AG04449 (cell line): ENCODE results near the gene P2RX6.

ENCODE experiments used
- CTCF ChIA-PET: fragments of 350-600 bp; formaldehyde crosslinking; extraction: SDS; loops from one replicate; lab custom pipeline; 2021; ENCODE audit warnings: antibody characterized with exemption; lab: Yijun Ruan, JAX
- POLR2A ChIA-PET: fragments of 400-600, 350-600 bp; formaldehyde crosslinking; extraction: SDS; loops from one replicate; lab custom pipeline; 2020; ENCODE audit warnings: antibody characterized with exemption, inconsistent platforms; lab: Yijun Ruan, JAX
- DNase-seq: peaks from one replicate; pipeline ENCODE4 v3.0.0-alpha.2; 2010; ENCODE audit warnings: low read depth, low spot score
- H3K4me3 ChIP-seq: 2 replicates; pipeline ENCODE4 v1.5.1; 2011; ENCODE audit warnings: low read depth, mild to moderate bottlenecking, control low read depth, low read length
- CTCF ChIP-seq: IDR thresholded peaks from one replicate; pipeline ENCODE4 v1.5.1; 2011; ENCODE audit warnings: mild to moderate bottlenecking, moderate library complexity, low read length, control low read depth, inconsistent platforms; ENCODE audit not compliant: insufficient read depth; ENCODE audit errors: missing control alignments

Gene P2RX6

GRCh38 chr22:21042978-21043859, 28.3 kb downstream of the P2RX6 start:
- TF ChIP-seq CTCF: no peak
- DNase-seq: no peak
- no peak overlapping the region for H3K4me3 ChIP-seq
- ChIA-PET CTCF (interaction anchor here (1.2 to 4.3 kb wide), 3 partner anchors 59 to 122 kb away, joined by 3 to 20 read pairs (median 11); no protein-coding TSS in a partner anchor), POLR2A (no interaction called here)

GRCh38 chr22:21043860-21044535, 29.0 kb downstream of the P2RX6 start:
- ChIA-PET POLR2A (no interaction called here), CTCF (interaction anchor here (1.2 to 4.3 kb wide), 2 partner anchors 58 to 123 kb away, joined by 3 to 20 read pairs; no protein-coding TSS in a partner anchor)
- no peak for DNase-seq
- no peak for TF ChIP-seq CTCF
- peak overlapping the region; percentile 48 for H3K4me3 ChIP-seq

GRCh38 chr22:21044931-21045584, 30.1 kb downstream of the P2RX6 start:
- no peak for TF ChIP-seq CTCF
- peak overlapping the region; percentile 48 for H3K4me3 ChIP-seq
- CTCF ChIA-PET: interaction anchor here (0.8 to 4.3 kb wide), 4 partner anchors 27 to 124 kb away, joined by 3 to 20 read pairs (median 3); no protein-coding TSS in a partner anchor
- POLR2A ChIA-PET: interaction anchor here (0.8 to 1.1 kb wide), 2 partner anchors 30 to 57 kb away, joined by 3 read pairs; partner anchors contain the start of gene P2RX6
- DNase-seq: peak; percentile 41

GRCh38 chr22:21045585-21046294, 30.8 kb downstream of the P2RX6 start, which contains the start of gene LRRC74B:
Gene LRRC74B (plus strand): TSS chr22:21045946. CDS start chr22:21045987, 41 bp downstream.
- CTCF ChIA-PET: interaction anchor here (0.7 to 4.3 kb wide), 5 partner anchors 9 to 56 kb away, joined by 3 to 20 read pairs (median 3); no protein-coding TSS in a partner anchor

More at GRCh38 chr22:21045585-21046294, 30.8 kb downstream of the P2RX6 start, which contains the start of gene LRRC74B:
- no peak for TF ChIP-seq CTCF
- DNase-seq: peak; percentile 33
- H3K4me3 ChIP-seq: peak within 1 kb of the TSS; percentile 60
- POLR2A ChIA-PET: interaction anchor here (0.6 to 1.4 kb wide), 4 partner anchors 31 to 56 kb away, joined by 3 to 4 read pairs (median 3); partner anchors contain the start of genes P2RX6 and THAP7
